ENCODE data around the gene MAX.

MAX gene

GRCh38 chr14:65073605-65074201 lies 28.6 kb downstream of the MAX start:
- DNase-seq (ENCODE audit: low read depth) = no peak

- no peak for DNase-seq (ENCODE audit: low read depth)
Measured at GRCh38 chr14:65072937-65073336, 29.4 kb downstream of the MAX start.

GRCh38 chr14:65072256-65072655 lies 30.1 kb downstream of the MAX start:
- no peak for DNase-seq (ENCODE audit: low read depth)

- no peak for DNase-seq (ENCODE audit: low read depth)
Measured at GRCh38 chr14:65071544-65071943, 30.8 kb downstream of the MAX start.

- no peak for DNase-seq (ENCODE audit: low read depth)
Measured at GRCh38 chr14:65070471-65070976, 31.8 kb downstream of the MAX start.

GRCh38 chr14:65069874-65070413 lies 32.4 kb downstream of the MAX start:
- no peak for DNase-seq (ENCODE audit: low read depth)

- DNase-seq (ENCODE audit: low read depth) = no peak
Measured at GRCh38 chr14:65065719-65066118, 36.6 kb downstream of the MAX start.

- DNase-seq (ENCODE audit: low read depth) = no peak
Measured at GRCh38 chr14:65062096-65063075, 39.9 kb downstream of the MAX start.

GRCh38 chr14:65057695-65058094 lies 44.6 kb downstream of the MAX start:
- no peak for DNase-seq (ENCODE audit: low read depth)

GRCh38 chr14:65054471-65055085 lies 47.7 kb downstream of the MAX start:
- no peak for DNase-seq (ENCODE audit: low read depth)

- no peak for DNase-seq (ENCODE audit: low read depth)
Measured at GRCh38 chr14:65053466-65053865, 48.9 kb downstream of the MAX start.

GRCh38 chr14:65052832-65053231 lies 49.5 kb downstream of the MAX start:
- DNase-seq (ENCODE audit: low read depth) = no peak

GRCh38 chr14:65045709-65046108 lies 56.6 kb downstream of the MAX start:
- DNase-seq (ENCODE audit: low read depth) = no peak

- no peak for DNase-seq (ENCODE audit: low read depth)
Measured at GRCh38 chr14:65045006-65045405, 57.3 kb downstream of the MAX start.

- DNase-seq (ENCODE audit: low read depth) = no peak
Measured at GRCh38 chr14:65044596-65044959, 57.7 kb downstream of the MAX start.

GRCh38 chr14:65043893-65044595 lies 58.3 kb downstream of the MAX start:
- no peak for DNase-seq (ENCODE audit: low read depth)

- no peak for DNase-seq (ENCODE audit: low read depth)
Measured at GRCh38 chr14:65042731-65043372, 59.5 kb downstream of the MAX start.

GRCh38 chr14:65042296-65042695 lies 60.0 kb downstream of the MAX start:
- DNase-seq (ENCODE audit: low read depth) = no peak

- no peak for DNase-seq (ENCODE audit: low read depth)
Measured at GRCh38 chr14:65041434-65041915, 60.8 kb downstream of the MAX start.

GRCh38 chr14:65040666-65041433 lies 61.5 kb downstream of the MAX start:
- DNase-seq (ENCODE audit: low read depth) = no peak
